T-cell (primary cell): Measurements from ENCODE around the gene TTLL12. TPM values are rescaled to one million over a fixed set of nuclear protein-coding genes. Genes with fewer than 3 reads are reported as not detected.

Experiments used
- ATAC-seq, 4 experiments: fragments of 200-7000 bp in 3 of 4; fragments of 150-1000 bp in 1 of 4; cut with Tn5 transposase; replicated peaks in 1 of 4; 1 replicate in 3 of 4; 2 replicates in 1 of 4; pipeline ENCODE4 v1.10.0; 2021; ENCODE audit warnings: moderate library complexity in 3 of 4, mild to moderate bottlenecking in 2 of 4, moderate number of reproducible peaks in 1 of 4
- CTCF ChIA-PET, 2 donors: fragments of 300-600 bp; sonication (Branson Sonifier 250); formaldehyde crosslinking; loops; one replicate each; lab custom pipeline; 2022; ENCODE audit warnings: antibody characterized with exemption in 2 of 2; lab: Charles Lee
- POLR2A ChIA-PET, 2 donors: fragments of 300-600 bp; sonication (Branson Sonifier 250); formaldehyde crosslinking; loops; one replicate each; lab custom pipeline; 2022; ENCODE audit warnings: antibody characterized with exemption in 2 of 2; lab: Charles Lee
- DNase-seq, 35 experiments: peaks; one replicate each; pipeline versions ENCODE4 v3.0.0 to v3.0.0-alpha.2; 2013 to 2023
- H3K27ac ChIP-seq: one replicate; pipeline ENCODE4 v1.5.1; 2013; ENCODE audit warnings: low read length
- H3K27me3 ChIP-seq, 2 experiments: replicated peaks in 1 of 2; 1 replicate in 1 of 2; 2 replicates in 1 of 2; pipeline versions ENCODE4 v1.6.1 to v1.7.0; 2013; ENCODE audit warnings: low read length in 1 of 2, mixed read lengths in 1 of 2; ENCODE audit not compliant: control insufficient read depth in 2 of 2, insufficient read depth in 2 of 2; ENCODE audit errors: extremely low read depth in 1 of 2
- H3K36me3 ChIP-seq, 2 donors: 1 replicate in 1 of 2; 2 replicates in 1 of 2; pipeline versions ENCODE4 v1.6.1 to v1.7.0; 2013; ENCODE audit warnings: low read length in 1 of 2; ENCODE audit not compliant: control insufficient read depth in 2 of 2, insufficient read depth in 1 of 2; ENCODE audit errors: extremely low read depth in 1 of 2
- H3K4me1 ChIP-seq, 2 experiments: 1 replicate in 1 of 2; 2 replicates in 1 of 2; pipeline versions ENCODE4 v1.6.1 to v1.7.0; 2013; ENCODE audit warnings: low read length in 2 of 2, mixed read lengths in 1 of 2; ENCODE audit not compliant: insufficient read depth in 2 of 2, control insufficient read depth in 1 of 2; ENCODE audit errors: extremely low read depth in 1 of 2
- H3K4me3 ChIP-seq, 2 donors: 1 replicate in 1 of 2; 2 replicates in 1 of 2; pipeline versions ENCODE4 v1.5.1 to v1.7.0; 2013; ENCODE audit warnings: mild to moderate bottlenecking in 2 of 2, low read length in 1 of 2, moderate library complexity in 1 of 2; ENCODE audit not compliant: control insufficient read depth in 1 of 2; ENCODE audit errors: extremely low read depth in 1 of 2
- H3K9me3 ChIP-seq: 2 replicates; pipeline ENCODE4 v1.7.0; 2013
- H3K27ac Mint-ChIP-seq, 2 donors: one replicate each; pipeline ENCODE4 v1.8.0; 2020 to 2021; ENCODE audit warnings: mild to moderate bottlenecking in 2 of 2, mixed read lengths in 2 of 2
- H3K27me3 Mint-ChIP-seq, 2 donors: one replicate each; pipeline ENCODE4 v1.8.0; 2021 to 2022; ENCODE audit warnings: mixed read lengths in 2 of 2
- H3K36me3 Mint-ChIP-seq: one replicate; pipeline ENCODE4 v1.8.0; 2021; ENCODE audit warnings: mixed read lengths
- H3K4me1 Mint-ChIP-seq, 3 donors: one replicate each; pipeline ENCODE4 v1.8.0; 2020 to 2022; ENCODE audit warnings: mixed read lengths in 3 of 3, mild to moderate bottlenecking in 1 of 3
- H3K4me3 Mint-ChIP-seq, 3 donors: one replicate each; pipeline ENCODE4 v1.8.0; 2020 to 2022; ENCODE audit warnings: mild to moderate bottlenecking in 3 of 3, mixed read lengths in 3 of 3, moderate library complexity in 3 of 3
- H3K9me3 Mint-ChIP-seq, 3 donors: one replicate each; pipeline ENCODE4 v1.8.0; 2020 to 2022; ENCODE audit warnings: mixed read lengths in 3 of 3
- WGBS: methylation state at CpG from one replicate; pipeline ENCODE4 v1.1.5; 2013; ENCODE audit warnings: missing lambda C conversion rate; ENCODE audit not compliant: insufficient coverage; 5-methylcytosine and 5-hydroxymethylcytosine counted together
- total RNA-seq, 35 experiments: library from RNA in 6 of 35; stranded (reverse) in 6 of 35; fragments of 120-200 nt in 1 of 35; gene quantifications; one replicate each; pipeline versions ENCODE4 v1.2.1 to v1.2.4 and lab custom pipeline; 2013 to 2026

Gene TTLL12
- total RNA-seq, 5 donors from 2014 or later (not counting 1 experiment from before 2014, with no cell fraction given) = 17.1 to 38.1 (median 33.8) TPM

DNA sequence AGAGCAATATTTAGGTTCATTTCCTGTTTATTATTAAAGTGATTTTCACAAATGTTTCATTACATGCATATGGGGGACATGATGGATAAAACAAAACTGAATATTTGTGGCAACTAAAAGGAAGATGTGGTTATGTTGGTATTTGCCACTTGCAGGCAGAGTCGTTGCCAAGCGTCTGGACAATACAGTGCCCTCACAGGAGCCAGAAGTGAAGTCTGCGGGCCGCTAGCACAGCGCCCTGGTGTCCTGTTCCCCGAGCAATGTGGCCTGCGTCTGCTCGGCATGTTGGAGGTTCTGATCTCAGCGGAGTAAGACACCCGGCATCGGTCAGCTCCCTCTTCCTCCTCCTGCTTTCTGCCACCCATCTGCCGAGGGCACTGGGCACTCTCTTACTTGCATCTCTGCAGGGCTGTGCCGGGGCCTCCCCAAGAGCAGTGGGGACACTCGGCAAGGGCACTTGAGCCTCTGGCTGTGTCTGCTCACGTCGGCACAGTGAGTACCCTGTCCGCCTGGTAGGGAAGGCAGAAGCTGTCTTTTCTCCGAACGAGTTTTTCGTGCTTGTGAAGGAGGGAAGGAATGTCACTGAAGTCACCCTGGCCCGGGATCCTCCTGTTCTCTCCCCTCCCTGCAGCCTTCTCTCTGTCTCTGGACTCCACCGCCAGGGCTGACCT, 10.5 kb upstream of the TTLL12 start:
- Histone ChIP-seq H3K27me3 (peaks cover 0 to 28% of the 10 kb centered on the region in 2 experiments), H3K9me3 (no peaks in the 10 kb centered on the region), H3K36me3 (no peaks in the 10 kb centered on the region), H3K4me1 (no peaks in the 10 kb centered on the region), H3K27ac (no peak overlapping the region), H3K4me3 (no peak overlapping the region)
- WGBS = 59% methylated on average over 13 of the region's 22 CpGs
- no peaks in the 10 kb centered on the region for H3K36me3 Mint-ChIP-seq
- H3K27me3 Mint-ChIP-seq = peaks cover 0 to 8% of the 10 kb centered on the region in 2 donors
- DNase-seq (no peak), ATAC-seq (no peak)
- H3K27ac Mint-ChIP-seq = no peak overlapping the region
- H3K9me3 Mint-ChIP-seq = no peaks in the 10 kb centered on the region
- POLR2A ChIA-PET = no interaction called here
- CTCF ChIA-PET = no interaction called here
- no peak overlapping the region for H3K4me3 Mint-ChIP-seq
- H3K4me1 Mint-ChIP-seq = no peaks in the 10 kb centered on the region

DNA sequence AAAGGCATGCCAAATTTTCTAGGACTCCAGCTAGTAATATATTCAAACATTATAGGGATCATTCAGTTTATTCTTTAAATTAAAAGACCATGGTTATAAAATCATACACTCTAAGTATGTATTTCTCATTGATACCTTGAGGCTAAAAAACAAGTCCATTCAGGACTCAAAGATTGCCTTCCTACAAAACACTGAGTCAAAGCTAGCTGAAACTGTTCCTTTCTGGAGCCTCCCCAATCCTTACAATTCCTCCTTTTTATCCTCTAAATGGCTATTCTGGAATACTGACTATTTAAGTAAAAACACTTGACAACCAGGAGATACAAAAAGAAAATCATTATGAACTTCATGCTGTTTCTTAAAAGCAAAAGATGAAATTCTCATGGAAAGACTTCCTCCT, 4.9 kb upstream of the TTLL12 start:
- ChIA-PET CTCF (no interaction called here), POLR2A (no interaction called here)
- H3K36me3 ChIP-seq = no peaks in the 10 kb centered on the region

DNA sequence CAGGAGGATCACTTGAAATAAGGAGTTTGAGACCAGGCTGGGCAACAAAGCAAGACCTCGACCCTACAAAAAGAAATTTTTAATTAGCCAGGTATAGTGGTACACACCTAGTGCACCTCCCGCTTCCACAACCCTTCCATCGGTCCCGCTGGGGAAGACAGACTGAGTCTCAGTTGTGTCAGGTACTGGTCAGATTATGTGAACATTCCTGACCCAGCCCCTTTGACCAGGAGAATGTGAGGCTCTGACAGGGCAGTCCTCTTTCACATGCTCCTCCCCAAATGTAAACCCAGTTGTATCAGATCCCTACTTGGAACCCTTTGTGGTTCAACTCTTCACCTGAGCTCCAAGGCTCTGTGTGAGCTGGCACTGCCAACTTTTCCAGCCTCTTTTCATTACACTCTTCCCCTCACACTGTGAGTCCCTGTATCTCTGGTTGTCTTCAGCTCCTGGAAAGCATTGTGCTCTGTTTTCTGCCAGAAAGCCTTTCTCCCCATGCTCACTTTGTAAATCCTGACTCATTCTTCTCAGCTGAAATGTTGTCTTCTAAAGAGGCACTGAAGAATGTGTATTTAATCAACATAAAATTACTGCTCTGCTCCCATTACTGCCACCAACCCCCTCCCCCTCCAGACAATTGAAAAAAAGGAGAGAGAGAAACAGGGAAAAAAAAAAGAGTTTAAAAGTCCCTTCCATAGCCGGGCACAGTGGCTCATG, 2.1 kb upstream of the TTLL12 start:
- Histone ChIP-seq H3K36me3 (no peaks in the 10 kb centered on the region), H3K9me3 (no peaks in the 10 kb centered on the region), H3K27me3 (peaks cover 0 to 3% of the 10 kb centered on the region in 2 experiments), H3K27ac (no peak overlapping the region), H3K4me3 (no peak overlapping the region), H3K4me1 (peaks cover 2 to 28% of the 10 kb centered on the region in 2 experiments)
- DNase-seq (no peak), ATAC-seq (no peak)
- peak overlapping the region; percentile 42 to 79 for H3K27ac Mint-ChIP-seq
- H3K36me3 Mint-ChIP-seq = no peaks in the 10 kb centered on the region
- H3K27me3 Mint-ChIP-seq = no peaks in the 10 kb centered on the region
- ChIA-PET CTCF (no interaction called here), POLR2A (no interaction called here)
- WGBS = no CpG with 5 or more reads among the region's 5 CpGs
- peaks cover 0 to 4% (median 3%) of the 10 kb centered on the region in 3 donors for H3K9me3 Mint-ChIP-seq
- peak overlapping the region; percentile 21 to 66 (median 51) for H3K4me3 Mint-ChIP-seq
- peaks cover 11 to 31% (median 23%) of the 10 kb centered on the region in 3 donors for H3K4me1 Mint-ChIP-seq

More for the DNA sequence above, 4.9 kb upstream of the TTLL12 start:
- H3K27me3 ChIP-seq = peaks cover 0 to 7% of the 10 kb centered on the region in 2 experiments
- H3K27me3 Mint-ChIP-seq = no peaks in the 10 kb centered on the region
- no peaks in the 10 kb centered on the region for H3K36me3 Mint-ChIP-seq
- no peak overlapping the region for H3K4me3 Mint-ChIP-seq
- H3K4me1 ChIP-seq = peaks cover 2 to 9% of the 10 kb centered on the region in 2 experiments
- H3K9me3 ChIP-seq = no peaks in the 10 kb centered on the region
- ATAC-seq (no peak), DNase-seq (no peak)
- no peak overlapping the region for H3K27ac ChIP-seq
- peaks cover 5 to 12% (median 8%) of the 10 kb centered on the region in 3 donors for H3K4me1 Mint-ChIP-seq
- H3K9me3 Mint-ChIP-seq = peaks cover 0 to 4% (median 3%) of the 10 kb centered on the region in 3 donors
- no peak overlapping the region for H3K27ac Mint-ChIP-seq
- H3K4me3 ChIP-seq = no peak overlapping the region

- ChIA-PET CTCF (interaction anchor here (0.6 kb wide), 2 partner anchors 32 to 42 kb away, joined by 3 to 7 read pairs; no protein-coding TSS in a partner anchor), POLR2A (interaction anchor here (0.5 to 1.2 kb wide), 3 partner anchors 34 to 1806 kb away, joined by 3 to 4 read pairs (median 3); partner anchors contain the start of gene TSPO (in 1 of the 2))
- Mint-ChIP-seq H3K36me3 (no peaks in the 10 kb centered on the region), H3K4me3 (peak overlapping the region; percentile 77 to 81 (median 80)), H3K9me3 (peaks cover 0 to 4% (median 3%) of the 10 kb centered on the region in 3 donors), H3K27ac (peak overlapping the region; percentile 97), H3K4me1 (peaks cover 17 to 34% (median 24%) of the 10 kb centered on the region in 3 donors), H3K27me3 (no peaks in the 10 kb centered on the region)
- Histone ChIP-seq H3K36me3 (peaks cover 0 to 2% of the 10 kb centered on the region in 2 donors), H3K4me1 (peaks cover 2 to 28% of the 10 kb centered on the region in 2 experiments), H3K27ac (peak overlapping the region; percentile 99), H3K4me3 (peak overlapping the region; percentile 29 to 68), H3K27me3 (peaks cover 0 to 3% of the 10 kb centered on the region in 2 experiments), H3K9me3 (no peaks in the 10 kb centered on the region)
- ATAC-seq (peak; percentile 88 to 93 (median 90)), DNase-seq (peak; percentile 91 to 98 (median 95))
- WGBS = 0% methylated on average over 49 of the region's 86 CpGs
These were observed 501 bp upstream of the TTLL12 start for GRCh38 chr22:43187171-43188099.

DNA sequence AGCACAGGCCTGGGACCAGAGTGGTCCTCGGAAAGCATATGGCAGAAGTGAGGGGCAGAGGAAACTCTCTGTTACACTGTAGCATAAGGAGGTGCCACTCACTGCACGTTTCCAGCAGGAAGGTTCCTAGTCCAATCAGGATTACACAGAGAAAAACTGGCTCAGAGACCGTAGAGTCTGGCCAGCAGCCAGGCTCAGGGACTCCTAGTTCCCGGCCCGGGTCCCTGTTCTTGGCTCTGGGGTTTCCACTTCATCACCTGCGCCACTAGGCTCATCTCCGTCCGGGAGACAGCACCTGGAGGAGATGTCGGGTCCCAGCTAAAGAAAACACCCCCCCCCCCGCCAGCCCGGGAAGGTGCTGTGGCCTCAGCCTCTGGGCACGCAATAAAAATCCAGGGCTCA, 1.1 kb downstream of the TTLL12 start:
- H3K27me3 ChIP-seq = no peaks in the 10 kb centered on the region
- POLR2A ChIA-PET = no interaction called here
- Mint-ChIP-seq H3K9me3 (no peaks in the 10 kb centered on the region), H3K27ac (peak overlapping the region in 1 of 2 donors; percentile 64), H3K4me3 (peak overlapping the region; percentile 63 to 77 (median 70)), H3K27me3 (no peaks in the 10 kb centered on the region), H3K4me1 (peaks cover 23 to 34% (median 26%) of the 10 kb centered on the region in 3 donors), H3K36me3 (peaks cover 3% of the 10 kb centered on the region)
- CTCF ChIA-PET = interaction anchor here in 1 of 2 donors (0.7 kb wide), 1 partner anchor 1976 kb away, joined by 4 read pairs; no protein-coding TSS in a partner anchor
- no peak overlapping the region for H3K27ac ChIP-seq
- H3K9me3 ChIP-seq = no peaks in the 10 kb centered on the region
- ATAC-seq = no peak
- peak overlapping the region; percentile 26 to 62 for H3K4me3 ChIP-seq
- H3K4me1 ChIP-seq = peaks cover 2 to 28% of the 10 kb centered on the region in 2 experiments
- no peak for DNase-seq
- WGBS = 60% methylated on average over 5 of the region's 12 CpGs
- H3K36me3 ChIP-seq = peaks cover 4 to 6% of the 10 kb centered on the region in 2 donors
